Heart left ventricle (tissue), 16 donors: ENCODE measurements around the gene KRTAP10-7. TPM values are rescaled to one million over a fixed set of nuclear protein-coding genes. Genes with fewer than 3 reads are reported as not detected.

Experiments
- ATAC-seq, 4 donors: fragments of 200-7000 bp; cut with Tn5 transposase; one replicate each; pipeline ENCODE4 v1.9.1; 2020 to 2022; ENCODE audit warnings: moderate library complexity in 4 of 4, mild to moderate bottlenecking in 3 of 4, moderate number of reproducible peaks in 1 of 4
- DNase-seq, 5 donors: peaks; one replicate each; pipeline ENCODE4 v3.0.0-alpha.2; 2020
- H3K27ac ChIP-seq, 12 donors: fragments of 200-600 bp; sonication (generic) in 4 of 12; one replicate each; pipeline versions ENCODE4 v1.5.0 to v1.8.0; 2016 to 2022; ENCODE audit warnings: mild to moderate bottlenecking in 2 of 12
- H3K27me3 ChIP-seq, 9 donors: fragments of 200-600 bp; sonication (generic) in 2 of 9; one replicate each; pipeline versions ENCODE4 v1.5.1 to v1.8.0; 2016 to 2022; ENCODE audit warnings: mild to moderate bottlenecking in 3 of 9
- H3K36me3 ChIP-seq, 9 donors: fragments of 200-600 bp; sonication (generic) in 2 of 9; one replicate each; pipeline versions ENCODE4 v1.5.0 to v1.8.0; 2018 to 2022; ENCODE audit warnings: mild to moderate bottlenecking in 2 of 9
- H3K4me1 ChIP-seq, 12 donors: fragments of 200-600 bp; sonication (generic) in 4 of 12; one replicate each; pipeline versions ENCODE4 v1.5.0 to v1.8.0; 2016 to 2022; ENCODE audit warnings: mild to moderate bottlenecking in 3 of 12
- H3K4me3 ChIP-seq, 12 donors: fragments of 200-600 bp; sonication (generic) in 4 of 12; one replicate each; pipeline versions ENCODE4 v1.5.0 to v1.8.0; 2017 to 2022; ENCODE audit warnings: mild to moderate bottlenecking in 9 of 12, moderate library complexity in 4 of 12
- H3K9me3 ChIP-seq, 12 donors: fragments of 200-600 bp; sonication (generic) in 4 of 12; one replicate each; pipeline versions ENCODE4 v1.5.0 to v1.8.0; 2016 to 2022; ENCODE audit warnings: mild to moderate bottlenecking in 1 of 12
- CTCF ChIP-seq, 12 donors: fragments of 200-600 bp; sonication (generic) in 4 of 12; IDR thresholded peaks; one replicate each; pipeline versions ENCODE4 v1.5.0 to v1.8.0; 2018 to 2022; ENCODE audit warnings: antibody characterized with exemption in 12 of 12, mild to moderate bottlenecking in 5 of 12
- POLR2A ChIP-seq, 2 donors: fragments of 450-650 bp; IDR thresholded peaks; one replicate each; pipeline ENCODE4 v1.6.1; 2017; ENCODE audit warnings: antibody characterized with exemption in 2 of 2, mild to moderate bottlenecking in 2 of 2, moderate library complexity in 2 of 2
- WGBS, 4 donors: extraction: QIAGEN DNeasy Blood & Tissue Kit in 2 of 4; methylation state at CpG; one replicate each; pipeline versions ENCODE4 v1.1.5 to v1.1.7; 2013 to 2018; 5-methylcytosine and 5-hydroxymethylcytosine counted together
- intact Hi-C, 10 donors: fragments of 100-400 bp; cut with DNase I; formaldehyde crosslinking; loops; one replicate each; pipeline versions ENCODE4 v1.11.1 to v1.14.2; 2022
- polyA plus RNA-seq, 2 donors: library from polyadenylated mRNA; stranded (reverse); fragments of 200-250 nt; gene quantifications; one replicate each; pipeline ENCODE4 v1.2.3, GENCODE V29; 2013
- total RNA-seq, 9 donors: library from RNA; depleted of rRNA in 2 of 9; stranded (reverse); fragments of >200 nt in 2 of 9; fragmentation: NEBNext Ultra II Directional in 3 of 9; extraction: Animal tissue kit (Norgen Biotek cat#: 25700) in 3 of 9; gene quantifications; one replicate each; pipeline versions ENCODE4 v1.1.0 to v1.2.4, GENCODE V29; 2016 to 2023
- donor health status: ischemic (EF 13 %, LVEDD 7.1; RV severe dilation, severe dysfunction).
- donor health status: healthy with polysubstance abuse.
- donor health status: DM: no; HTN: yes; CAD: no.
- donor health status: DM: no; HTN: no; CAD: no.
- donor health status: ischemic (EF 25% LVEDD 6.9; RV normal size, moderate dysfunction).
- donor health status: ischemic (EF 25% LVEDD 5.7; RV mildly dilated, moderate dysfunction).
- donor health status: healthy.
- donor health status: DM: yes; HTN: yes; CAD: no.
- donor health status: ischemic (EF 35%, LVEDD 5.7; RV mildly dilated, moderate dysfunction).
- donor health status: nonischemic (EF 11% LVEDD 7.7; RV severe dilation, severe dysfunction).
- donor health status: DM: yes; HTN: yes; CAD: no.
- donor health status: PGD.
- donor health status: ischemic (EF 29% LVEDD 5.4; RV normal size, mild dysfunction).
- donor health status: nonischemic (EF 23%, LVEDD 6.1; RV moderate dilation, normal function).

The KRTAP10-7 gene
- total and polyA plus RNA-seq, 11 donors: not detected

- no peak for ATAC-seq
- no peaks in the 10 kb centered on the region for H3K36me3 ChIP-seq
- no peak for DNase-seq
- no peak overlapping the region for H3K27ac ChIP-seq
- WGBS, 4 donors: 71 to 85% (median 77%) methylated on average over 16 to 17 of the region's 17 CpGs
- H3K4me1 ChIP-seq: peaks cover 0 to 8% (median 0%) of the 10 kb centered on the region in 12 donors
- peaks cover 0 to 5% (median 0%) of the 10 kb centered on the region in 9 donors for H3K27me3 ChIP-seq
- TF ChIP-seq POLR2A (IDR thresholded peaks at IDR 0.05): no peak
- TF ChIP-seq CTCF (IDR thresholded peaks at IDR 0.05): no peak
- peaks cover 0 to 22% (median 2%) of the 10 kb centered on the region in 12 donors for H3K9me3 ChIP-seq
- H3K4me3 ChIP-seq: no peak overlapping the region
- intact Hi-C loops: loop anchor here in 1 of 10 donors (5.0 kb wide), 1 partner anchor 176 kb away; no protein-coding TSS in a partner anchor
Observed at GRCh38 chr21:44615911-44616590, 15.7 kb downstream of the KRTAP10-7 start.

- H3K27me3 ChIP-seq: peaks cover 0 to 5% (median 0%) of the 10 kb centered on the region in 9 donors
- ATAC-seq (no peak), DNase-seq (no peak)
- no peak overlapping the region for H3K4me3 ChIP-seq
- no peaks in the 10 kb centered on the region for H3K36me3 ChIP-seq
- TF ChIP-seq CTCF (IDR thresholded peaks at IDR 0.05) (no peak), POLR2A (IDR thresholded peaks at IDR 0.05) (no peak)
- intact Hi-C loops: loop anchor here in 1 of 10 donors (5.0 kb wide), 1 partner anchor 176 kb away; no protein-coding TSS in a partner anchor
- 82 to 85% (median 83%) methylated on average over 16 of the region's 16 CpGs for WGBS, 4 donors
- H3K9me3 ChIP-seq: peaks cover 0 to 17% (median 2%) of the 10 kb centered on the region in 12 donors
- H3K4me1 ChIP-seq: peaks cover 0 to 8% (median 0%) of the 10 kb centered on the region in 12 donors
- H3K27ac ChIP-seq: no peak overlapping the region
Observed at GRCh38 chr21:44616591-44616926, 16.2 kb downstream of the KRTAP10-7 start.

GRCh38 chr21:44617071-44617501, 16.7 kb downstream of the KRTAP10-7 start:
- Histone ChIP-seq H3K27me3 (peaks cover 0 to 5% (median 0%) of the 10 kb centered on the region in 9 donors), H3K27ac (no peak overlapping the region), H3K9me3 (peaks cover 0 to 15% (median 2%) of the 10 kb centered on the region in 12 donors), H3K4me1 (peaks cover 0 to 8% (median 0%) of the 10 kb centered on the region in 12 donors), H3K36me3 (no peaks in the 10 kb centered on the region), H3K4me3 (no peak overlapping the region)
- WGBS, 4 donors: 51 to 57% (median 54%) methylated on average over 8 of the region's 8 CpGs
- DNase-seq: no peak
- TF ChIP-seq POLR2A (IDR thresholded peaks at IDR 0.05): no peak
- no peak for TF ChIP-seq CTCF (IDR thresholded peaks at IDR 0.05)
- no peak for ATAC-seq
- intact Hi-C loops: loop anchor here in 1 of 10 donors (5.0 kb wide), 1 partner anchor 175 kb away; no protein-coding TSS in a partner anchor

- Histone ChIP-seq H3K9me3 (peaks cover 0 to 29% (median 6%) of the 10 kb centered on the region in 12 donors), H3K4me1 (peaks cover 0 to 8% (median 0%) of the 10 kb centered on the region in 12 donors), H3K4me3 (no peak overlapping the region), H3K36me3 (no peaks in the 10 kb centered on the region), H3K27me3 (peaks cover 0 to 5% (median 0%) of the 10 kb centered on the region in 9 donors), H3K27ac (peak overlapping the region in 1 of 12 donors; percentile 73)
- TF ChIP-seq CTCF (IDR thresholded peaks at IDR 0.05) (peak in 9 of 12 donors; percentile 12 to 52 (median 29)), POLR2A (IDR thresholded peaks at IDR 0.05) (no peak)
- intact Hi-C loops: loop anchor here in 2 of 10 donors (2.0 to 5.0 kb wide), 2 partner anchors 174 kb away; no protein-coding TSS in a partner anchor
- DNase-seq: peak in 4 of 5 donors; percentile 39 to 59 (median 55)
- peak in 3 of 4 donors; percentile 67 to 89 (median 69) for ATAC-seq
- 10 to 29% (median 21%) methylated on average over 4 of the region's 4 CpGs for WGBS, 4 donors
Observed at GRCh38 chr21:44618504-44618903, 18.1 kb downstream of the KRTAP10-7 start.
